ENCODE results near the gene SATB2. TPM values are rescaled to one million over a fixed set of nuclear protein-coding genes. Genes with fewer than 3 reads are reported as not detected.

The SATB2 gene
- total RNA-seq, 1 experiment from 2014 or later: 22.1 TPM

GRCh38 chr2:199312931-199313330 lies 144.8 kb downstream of the SATB2 start (continued):
- TF ChIP-seq ZNF532 (CRISPR knock-in tag; IDR thresholded peaks at IDR 0.05; ENCODE audit: borderline replicate concordance) (no peak), MYBL2 (CRISPR knock-in tag; IDR thresholded peaks at IDR 0.05) (no peak), ZBTB21 (CRISPR knock-in tag; IDR thresholded peaks at IDR 0.05; ENCODE audit: borderline replicate concordance) (no peak), CBFB (CRISPR knock-in tag; IDR thresholded peaks at IDR 0.05; ENCODE audit: low read depth) (no peak), NFATC4 (CRISPR knock-in tag; IDR thresholded peaks at IDR 0.05) (no peak), ESRRA (CRISPR knock-in tag; IDR thresholded peaks at IDR 0.05; ENCODE audit: borderline replicate concordance) (no peak), ELF4 (CRISPR knock-in tag; IDR thresholded peaks at IDR 0.05; ENCODE audit: low read depth) (no peak), JUN (CRISPR knock-in tag; IDR thresholded peaks at IDR 0.05) (no peak), KAT7 (CRISPR knock-in tag; IDR thresholded peaks at IDR 0.05; ENCODE audit: borderline replicate concordance) (no peak), ZNF671 (CRISPR knock-in tag; IDR thresholded peaks at IDR 0.05) (no peak)

- Mint-ChIP-seq H3K27ac (peak overlapping the region; percentile 76; the same call in 1 of the 2 replicates), H3K4me3 (no peak overlapping the region), H3K9me3 (no peaks in the 10 kb centered on the region), H3K4me1 (no peaks in the 10 kb centered on the region), H3K27me3 (ENCODE audit: low read depth) (no peaks in the 10 kb centered on the region), H3K36me3 (peaks cover 7% of the 10 kb centered on the region; the same call in 1 of the 2 replicates)
- ChIA-PET POLR2A (no interaction called here), CTCF (no interaction called here)
- ATAC-seq (no peak), DNase-seq (ENCODE audit: low spot score) (no peak)
- no peak for TF ChIP-seq GRHL2 (CRISPR knock-in tag; IDR thresholded peaks at IDR 0.05; ENCODE audit: insufficient replicate concordance, severe bottlenecking)
- TF ChIP-seq AFF4 (CRISPR knock-in tag; IDR thresholded peaks at IDR 0.05; ENCODE audit: borderline replicate concordance): no peak
- TF ChIP-seq ZNF121 (CRISPR knock-in tag; IDR thresholded peaks at IDR 0.05): no peak
- no peak for TF ChIP-seq ZNF512 (CRISPR knock-in tag; IDR thresholded peaks at IDR 0.05; ENCODE audit: borderline replicate concordance)
- no peak for TF ChIP-seq USF1 (CRISPR knock-in tag; IDR thresholded peaks at IDR 0.05)
- no peak for TF ChIP-seq EMX1 (CRISPR knock-in tag; IDR thresholded peaks at IDR 0.05)
- TF ChIP-seq ZNF219 (CRISPR knock-in tag; IDR thresholded peaks at IDR 0.05; ENCODE audit: borderline replicate concordance): no peak
- TF ChIP-seq ERG (CRISPR knock-in tag; IDR thresholded peaks at IDR 0.05): no peak
- no peak for TF ChIP-seq SMAD3 (CRISPR knock-in tag; IDR thresholded peaks at IDR 0.05; ENCODE audit: borderline replicate concordance)
- TF ChIP-seq ZMAT4 (CRISPR knock-in tag; IDR thresholded peaks at IDR 0.05): no peak
- TF ChIP-seq CTCF (IDR thresholded peaks at IDR 0.05): no peak
- TF ChIP-seq NFATC4 (CRISPR knock-in tag; IDR thresholded peaks at IDR 0.05): no peak
- no peak for TF ChIP-seq SP1 (CRISPR knock-in tag; conservative IDR thresholded peaks at IDR 0.05)
Observed at GRCh38 chr2:199310771-199311585, 146.8 kb downstream of the SATB2 start.

All from WTC11 (cell line).